ENCODE measurements around the gene SOX6.

Gene SOX6

GRCh38 chr11:16356761-16357393 is 531 bp upstream of the SOX6 start:
- no peak overlapping the region for H3K4me3 Mint-ChIP-seq
- no peaks in the 10 kb centered on the region for H3K4me1 Mint-ChIP-seq (ENCODE audit: low read depth)
- no peak overlapping the region for H3K27ac Mint-ChIP-seq
- no peaks in the 10 kb centered on the region for H3K36me3 Mint-ChIP-seq (ENCODE audit: low read depth)
- H3K27me3 Mint-ChIP-seq, result no peaks in the 10 kb centered on the region
- H3K9me3 Mint-ChIP-seq, result no peaks in the 10 kb centered on the region
- intact Hi-C loops (cut with micrococcal nuclease), result no loop called here

- intact Hi-C loops (cut with micrococcal nuclease), result no loop called here
- Mint-ChIP-seq H3K4me1 (ENCODE audit: low read depth) (no peaks in the 10 kb centered on the region), H3K4me3 (no peak overlapping the region), H3K27me3 (no peaks in the 10 kb centered on the region), H3K9me3 (no peaks in the 10 kb centered on the region), H3K27ac (no peak overlapping the region), H3K36me3 (ENCODE audit: low read depth) (no peaks in the 10 kb centered on the region)
Measured at GRCh38 chr11:16352707-16353106, 3.6 kb downstream of the SOX6 start.

DNA sequence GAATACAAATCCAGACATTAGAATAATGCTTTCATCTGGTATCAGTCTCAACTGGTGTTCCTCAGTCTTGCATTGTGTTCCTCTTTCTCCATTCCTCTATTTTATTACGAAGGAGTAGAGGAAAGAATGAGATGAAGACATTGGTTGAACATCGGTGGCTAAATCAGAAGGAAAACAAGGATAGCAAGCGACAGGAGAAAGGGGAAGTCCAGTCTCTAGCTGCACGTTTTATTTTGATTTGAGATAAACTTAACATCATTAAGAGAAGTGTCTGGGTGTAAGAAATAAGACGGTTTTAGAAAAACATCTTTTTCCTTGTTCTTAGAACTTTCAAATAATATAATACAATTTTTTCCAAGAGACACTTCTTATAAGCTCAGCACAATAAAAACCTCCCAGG is 6.2 kb downstream of the SOX6 start:
- Mint-ChIP-seq H3K4me3 (no peak overlapping the region), H3K36me3 (ENCODE audit: low read depth) (no peaks in the 10 kb centered on the region), H3K27me3 (no peaks in the 10 kb centered on the region), H3K27ac (no peak overlapping the region), H3K9me3 (no peaks in the 10 kb centered on the region), H3K4me1 (ENCODE audit: low read depth) (no peaks in the 10 kb centered on the region)
- intact Hi-C loops (cut with micrococcal nuclease), result no loop called here

DNA sequence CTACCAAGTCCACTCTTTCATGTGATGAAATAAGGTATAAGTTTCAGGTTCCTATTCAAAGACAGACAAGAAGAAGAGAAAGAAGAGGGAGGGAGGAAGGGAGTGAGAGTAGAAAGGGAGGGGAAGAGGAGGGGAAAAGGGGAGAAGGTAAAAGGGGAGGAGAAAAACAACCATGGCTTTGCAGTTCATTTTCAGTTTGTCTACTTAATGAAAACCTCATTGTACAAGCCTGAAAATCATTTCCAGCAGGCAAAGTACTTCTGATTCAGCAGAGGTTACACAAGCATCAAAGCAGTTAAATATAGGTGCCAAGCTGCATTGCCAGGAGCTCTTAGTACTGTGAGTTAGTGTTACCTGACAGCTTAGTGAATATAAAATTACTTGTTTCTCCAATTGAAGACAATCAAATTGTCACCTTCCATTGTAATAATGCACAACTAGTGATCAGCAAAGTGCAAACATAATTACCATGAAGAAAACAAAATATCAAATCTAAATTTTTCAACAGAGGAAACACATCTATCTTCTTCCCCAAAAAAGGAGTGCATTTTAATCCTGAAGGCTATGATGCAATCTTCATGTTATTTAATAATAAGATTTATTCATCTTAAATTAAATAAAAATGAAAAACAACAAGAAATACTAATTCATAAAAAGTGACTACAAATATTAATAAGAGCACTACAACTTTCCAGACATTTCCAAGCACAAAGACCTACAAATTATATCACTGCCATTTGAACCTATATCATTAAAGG is 8.2 kb downstream of the SOX6 start:
- H3K4me1 Mint-ChIP-seq (ENCODE audit: low read depth), result no peaks in the 10 kb centered on the region
- H3K9me3 Mint-ChIP-seq, result no peaks in the 10 kb centered on the region
- intact Hi-C loops (cut with micrococcal nuclease), result no loop called here
- no peaks in the 10 kb centered on the region for H3K36me3 Mint-ChIP-seq (ENCODE audit: low read depth)
- H3K27ac Mint-ChIP-seq, result no peak overlapping the region
- no peaks in the 10 kb centered on the region for H3K27me3 Mint-ChIP-seq
- no peak overlapping the region for H3K4me3 Mint-ChIP-seq

GRCh38 chr11:16346975-16347374 is 9.4 kb downstream of the SOX6 start:
- intact Hi-C loops (cut with micrococcal nuclease), result no loop called here
- H3K27ac Mint-ChIP-seq, result no peak overlapping the region
- no peaks in the 10 kb centered on the region for H3K36me3 Mint-ChIP-seq (ENCODE audit: low read depth)
- no peaks in the 10 kb centered on the region for H3K27me3 Mint-ChIP-seq
- no peaks in the 10 kb centered on the region for H3K4me1 Mint-ChIP-seq (ENCODE audit: low read depth)
- H3K9me3 Mint-ChIP-seq, result no peaks in the 10 kb centered on the region
- H3K4me3 Mint-ChIP-seq, result no peak overlapping the region

- Mint-ChIP-seq H3K4me1 (ENCODE audit: low read depth) (no peaks in the 10 kb centered on the region), H3K27me3 (no peaks in the 10 kb centered on the region), H3K27ac (no peak overlapping the region), H3K36me3 (ENCODE audit: low read depth) (no peaks in the 10 kb centered on the region), H3K9me3 (no peaks in the 10 kb centered on the region), H3K4me3 (no peak overlapping the region)
- intact Hi-C loops (cut with micrococcal nuclease), result no loop called here
Measured at GRCh38 chr11:16341853-16342252, 14.5 kb downstream of the SOX6 start.

- H3K27ac Mint-ChIP-seq, result no peak overlapping the region
- no peaks in the 10 kb centered on the region for H3K36me3 Mint-ChIP-seq (ENCODE audit: low read depth)
- H3K4me1 Mint-ChIP-seq (ENCODE audit: low read depth), result no peaks in the 10 kb centered on the region
- no peaks in the 10 kb centered on the region for H3K9me3 Mint-ChIP-seq
- H3K27me3 Mint-ChIP-seq, result no peaks in the 10 kb centered on the region
- intact Hi-C loops (cut with micrococcal nuclease), result no loop called here
- no peak overlapping the region for H3K4me3 Mint-ChIP-seq
Measured at GRCh38 chr11:16338393-16338792, 18.0 kb downstream of the SOX6 start.

GRCh38 chr11:16337421-16338213 is 18.7 kb downstream of the SOX6 start:
- Mint-ChIP-seq H3K9me3 (no peaks in the 10 kb centered on the region), H3K4me3 (no peak overlapping the region), H3K27me3 (no peaks in the 10 kb centered on the region), H3K36me3 (ENCODE audit: low read depth) (no peaks in the 10 kb centered on the region), H3K27ac (no peak overlapping the region), H3K4me1 (ENCODE audit: low read depth) (no peaks in the 10 kb centered on the region)
- intact Hi-C loops (cut with micrococcal nuclease), result no loop called here

DNA sequence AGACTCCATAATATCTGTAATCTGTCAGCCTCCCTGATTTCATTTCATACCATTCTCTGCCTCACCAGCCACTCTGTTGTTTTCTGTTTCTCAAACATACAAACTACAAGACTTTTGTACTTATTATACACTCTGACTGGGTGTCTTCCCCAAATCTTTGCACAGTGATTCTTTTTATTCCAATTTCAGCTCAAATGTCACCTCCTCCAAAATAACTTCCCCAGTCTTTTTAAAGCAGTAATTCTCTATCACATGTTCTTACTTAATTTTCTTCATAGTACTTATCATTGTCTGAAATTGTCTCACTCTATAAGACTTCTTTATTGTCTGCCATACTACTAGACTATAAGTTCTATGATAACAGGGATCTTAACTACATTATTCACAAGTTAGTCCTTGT is 19.6 kb downstream of the SOX6 start:
- H3K4me3 Mint-ChIP-seq, result no peak overlapping the region
- no peaks in the 10 kb centered on the region for H3K9me3 Mint-ChIP-seq
- no peaks in the 10 kb centered on the region for H3K27me3 Mint-ChIP-seq
- no peaks in the 10 kb centered on the region for H3K4me1 Mint-ChIP-seq (ENCODE audit: low read depth)
- no peak overlapping the region for H3K27ac Mint-ChIP-seq
- intact Hi-C loops (cut with micrococcal nuclease), result no loop called here
- no peaks in the 10 kb centered on the region for H3K36me3 Mint-ChIP-seq (ENCODE audit: low read depth)

GRCh38 chr11:16336204-16336603 is 20.1 kb downstream of the SOX6 start:
- no peaks in the 10 kb centered on the region for H3K27me3 Mint-ChIP-seq
- intact Hi-C loops (cut with micrococcal nuclease), result no loop called here
- H3K9me3 Mint-ChIP-seq, result no peaks in the 10 kb centered on the region
- H3K36me3 Mint-ChIP-seq (ENCODE audit: low read depth), result no peaks in the 10 kb centered on the region
- no peak overlapping the region for H3K27ac Mint-ChIP-seq
- H3K4me1 Mint-ChIP-seq (ENCODE audit: low read depth), result no peaks in the 10 kb centered on the region
- no peak overlapping the region for H3K4me3 Mint-ChIP-seq

- Mint-ChIP-seq H3K27me3 (no peaks in the 10 kb centered on the region), H3K4me1 (ENCODE audit: low read depth) (no peaks in the 10 kb centered on the region), H3K9me3 (no peaks in the 10 kb centered on the region)
Measured at GRCh38 chr11:16335236-16335962, 20.9 kb downstream of the SOX6 start.

GRCh38 chr11:16326679-16327297 is 29.6 kb downstream of the SOX6 start:
- Mint-ChIP-seq H3K4me1 (ENCODE audit: low read depth) (no peaks in the 10 kb centered on the region), H3K4me3 (no peak overlapping the region), H3K27ac (no peak overlapping the region), H3K36me3 (ENCODE audit: low read depth) (no peaks in the 10 kb centered on the region), H3K9me3 (no peaks in the 10 kb centered on the region), H3K27me3 (no peaks in the 10 kb centered on the region)
- intact Hi-C loops (cut with micrococcal nuclease), result no loop called here

More at GRCh38 chr11:16335236-16335962, 20.9 kb downstream of the SOX6 start:
- no peak overlapping the region for H3K27ac Mint-ChIP-seq
- intact Hi-C loops (cut with micrococcal nuclease), result no loop called here
- H3K4me3 Mint-ChIP-seq, result no peak overlapping the region
- H3K36me3 Mint-ChIP-seq (ENCODE audit: low read depth), result no peaks in the 10 kb centered on the region

DNA sequence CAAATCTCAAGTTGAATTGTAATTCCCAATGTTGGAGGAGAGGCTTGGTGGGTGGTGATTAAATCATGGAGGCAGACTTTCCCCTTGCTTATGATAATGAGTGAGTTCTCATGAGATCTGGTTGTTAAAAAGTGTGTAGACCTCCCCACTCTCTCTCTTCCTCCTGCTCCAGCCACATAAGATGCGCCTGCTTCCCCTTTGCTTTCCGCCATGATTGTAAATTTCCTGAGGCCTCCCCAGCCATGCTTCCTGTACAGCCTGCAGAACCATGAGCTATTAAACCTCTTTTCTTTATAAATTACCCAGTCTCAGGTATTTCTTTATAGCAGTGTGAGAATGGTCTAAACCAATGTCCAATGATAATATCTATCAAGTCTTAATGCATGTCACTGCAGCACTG is 34.2 kb downstream of the SOX6 start:
- intact Hi-C loops (cut with micrococcal nuclease), result no loop called here
- Mint-ChIP-seq H3K4me3 (no peak overlapping the region), H3K9me3 (no peaks in the 10 kb centered on the region), H3K36me3 (ENCODE audit: low read depth) (no peaks in the 10 kb centered on the region), H3K27ac (no peak overlapping the region), H3K27me3 (no peaks in the 10 kb centered on the region), H3K4me1 (ENCODE audit: low read depth) (no peaks in the 10 kb centered on the region)
